NCI-H187 treated with DMSO at 0.1 percent for 48 hours (cell line): Measurements from ENCODE around the gene CENPC.
"Not testable (repeated sequence)": the region's sequence is repeated elsewhere in the genome, so short reads cannot be mapped to it uniquely, and the experiment has no call there.

Experiments used
- DNase-seq: peaks from one replicate; lab custom pipeline; 2025; lab: John Stamatoyannopoulos, UW

Gene CENPC

DNA sequence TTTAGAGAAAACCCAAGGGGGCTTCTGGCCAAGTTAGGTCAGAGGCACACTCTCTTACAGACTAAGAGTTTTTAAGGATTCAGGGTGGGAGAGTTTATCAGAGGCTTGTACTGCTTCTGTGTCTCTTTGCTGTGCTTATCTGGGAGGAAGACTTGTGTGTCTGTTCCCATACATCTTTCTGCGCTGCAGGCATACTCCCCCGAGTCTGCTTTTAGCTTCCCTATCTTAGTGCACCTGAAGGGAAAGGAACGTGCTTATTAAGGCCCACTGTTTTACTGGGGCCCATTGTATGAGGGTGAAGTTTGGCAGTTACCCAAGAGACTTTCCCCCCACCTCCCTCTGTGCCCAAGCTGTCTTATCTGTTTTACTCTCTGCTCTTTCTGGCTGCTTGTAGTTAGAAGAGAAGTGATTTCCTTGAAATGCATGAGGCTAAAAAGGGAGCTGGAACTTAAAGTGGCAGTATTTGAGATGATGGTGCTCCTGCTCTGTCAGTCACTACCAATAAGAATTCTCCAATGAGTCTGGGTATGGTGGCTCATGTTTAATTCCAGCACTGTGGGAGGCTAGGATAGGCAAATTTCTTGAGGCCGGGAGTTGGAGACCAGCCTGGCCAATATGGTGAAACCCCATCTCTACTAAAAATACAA lies 7.0 kb upstream of the CENPC start:
- DNase-seq: not testable (repeated sequence)

DNA sequence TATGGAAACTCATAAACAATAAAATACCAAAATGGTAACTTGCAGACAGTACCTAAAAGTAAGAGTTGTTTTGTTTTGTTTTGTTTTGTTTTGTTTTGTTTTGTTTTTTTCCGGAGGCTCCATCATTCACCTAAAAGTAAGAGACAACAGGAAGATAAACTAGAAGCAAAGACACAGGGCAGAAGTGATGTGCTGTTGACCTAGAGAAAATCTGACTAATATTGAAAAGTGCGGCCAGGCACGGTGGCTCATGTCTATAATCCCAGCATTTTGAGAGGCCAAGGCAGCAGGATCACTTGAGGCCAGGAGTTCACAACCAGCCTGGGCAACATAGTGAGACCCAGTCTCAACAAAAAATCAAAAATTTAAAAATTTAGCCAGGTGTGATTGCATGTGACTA lies 5.6 kb upstream of the CENPC start:
- DNase-seq: no peak

DNA sequence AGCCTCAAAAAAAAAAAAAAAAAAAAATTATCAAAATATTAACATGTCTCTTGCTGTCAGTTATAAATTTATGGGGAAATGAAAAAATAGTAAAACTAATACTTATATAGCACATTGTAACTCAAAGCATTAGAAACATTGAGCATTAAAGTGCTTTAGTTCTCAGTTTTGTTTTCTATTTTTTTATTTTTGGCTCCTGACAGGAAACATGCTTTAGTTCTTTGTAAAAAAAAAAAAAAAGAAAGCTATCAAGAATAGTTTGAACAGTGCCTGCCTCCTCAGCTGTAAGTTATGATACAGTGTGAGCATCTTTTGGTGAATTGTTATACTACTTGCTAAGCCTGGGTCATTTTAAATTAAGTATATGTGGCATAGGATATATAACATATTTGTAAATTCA lies 5.1 kb upstream of the CENPC start:
- DNase-seq: no peak

DNA sequence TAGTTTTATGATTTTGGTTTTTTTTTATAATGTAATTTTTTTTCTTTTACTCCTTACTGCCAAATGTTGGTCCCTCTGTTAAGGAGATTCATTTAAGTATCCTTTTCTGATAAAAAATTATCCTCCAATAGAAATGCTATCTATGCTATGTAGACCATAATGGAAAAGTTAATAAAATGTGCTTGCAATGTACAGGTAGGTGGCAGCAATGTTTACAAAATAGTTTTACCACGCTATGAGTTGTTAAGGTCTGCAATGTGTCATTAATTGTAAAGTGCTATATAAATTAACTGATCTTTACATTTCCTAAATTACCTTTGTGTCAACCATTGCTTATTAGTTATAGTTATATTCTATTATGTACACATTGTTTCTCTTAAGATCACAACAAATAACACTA lies 3.8 kb upstream of the CENPC start:
- DNase-seq: peak; percentile 17

DNA sequence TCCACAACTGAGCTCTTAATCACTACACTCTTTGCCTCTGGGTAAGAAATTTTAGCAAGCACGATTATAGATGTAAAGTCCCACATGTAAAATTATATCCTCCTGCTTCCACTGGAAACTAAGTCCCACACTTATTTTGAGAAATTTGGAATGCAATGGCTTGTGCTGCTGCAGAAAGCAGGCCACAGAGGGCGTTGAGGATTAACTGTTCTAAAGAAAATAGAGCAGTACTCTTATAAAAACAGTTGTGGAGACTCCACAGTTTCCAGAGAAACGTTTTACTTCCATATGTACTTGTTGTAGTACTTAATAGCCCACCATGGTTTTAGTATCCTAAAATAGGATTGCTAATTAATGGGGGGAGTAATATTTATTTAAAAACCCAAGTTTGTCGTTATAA lies 1.7 kb upstream of the CENPC start:
- no peak for DNase-seq

DNA sequence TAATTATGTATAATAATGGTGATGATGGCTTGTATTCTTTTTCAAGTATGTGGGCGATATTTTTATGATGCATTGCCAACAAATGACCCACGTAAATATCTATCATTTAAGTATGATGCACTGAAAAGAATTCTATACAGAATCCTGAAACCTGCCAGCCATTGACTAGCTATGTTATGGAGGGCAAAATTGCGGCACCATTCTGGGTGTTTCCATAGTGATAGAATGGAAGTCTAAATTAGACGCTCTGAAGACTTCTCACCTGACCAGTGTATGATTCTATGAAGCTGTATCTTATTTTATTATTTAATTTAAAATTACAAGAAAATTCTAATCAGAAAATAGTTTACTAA lies 677 bp upstream of the CENPC start:
- DNase-seq: no peak

DNA sequence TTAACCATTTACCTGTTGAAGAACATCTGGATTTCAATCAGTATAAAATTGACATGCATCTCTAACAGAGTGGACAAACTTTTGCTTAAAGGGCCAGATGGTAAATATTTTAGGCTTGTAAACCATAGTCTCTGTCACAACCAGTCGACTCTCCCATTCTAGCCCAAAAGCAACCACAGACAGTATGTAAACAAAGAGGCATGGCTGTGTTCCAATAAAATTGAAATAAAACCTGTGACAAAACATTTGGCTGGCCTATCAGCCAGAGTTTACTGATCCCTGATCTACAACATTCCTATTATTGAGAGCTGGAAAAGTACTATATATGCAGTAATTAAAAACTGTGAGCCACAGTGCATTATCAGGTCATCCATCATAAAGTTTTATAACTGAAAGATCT lies 3.2 kb downstream of the CENPC start:
- DNase-seq: no peak

DNA sequence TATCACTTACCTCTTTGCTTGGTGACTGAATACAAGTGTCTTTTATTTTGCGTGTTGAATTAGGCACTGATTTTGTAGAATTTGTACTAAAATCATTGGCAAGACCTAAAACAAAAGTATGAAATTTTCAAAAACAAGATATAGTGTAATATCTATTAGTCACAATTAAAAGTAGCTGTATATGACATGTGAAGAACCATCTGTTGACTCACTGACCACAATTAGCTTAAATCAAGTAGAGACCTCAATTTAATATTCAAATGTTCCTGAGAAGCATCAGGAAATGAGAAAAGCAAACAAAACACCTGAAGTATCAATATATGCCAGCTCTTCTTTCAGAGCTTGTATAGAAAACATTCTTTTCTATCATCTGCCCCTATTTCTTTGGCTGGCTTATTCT lies 5.5 kb downstream of the CENPC start:
- DNase-seq: no peak

DNA sequence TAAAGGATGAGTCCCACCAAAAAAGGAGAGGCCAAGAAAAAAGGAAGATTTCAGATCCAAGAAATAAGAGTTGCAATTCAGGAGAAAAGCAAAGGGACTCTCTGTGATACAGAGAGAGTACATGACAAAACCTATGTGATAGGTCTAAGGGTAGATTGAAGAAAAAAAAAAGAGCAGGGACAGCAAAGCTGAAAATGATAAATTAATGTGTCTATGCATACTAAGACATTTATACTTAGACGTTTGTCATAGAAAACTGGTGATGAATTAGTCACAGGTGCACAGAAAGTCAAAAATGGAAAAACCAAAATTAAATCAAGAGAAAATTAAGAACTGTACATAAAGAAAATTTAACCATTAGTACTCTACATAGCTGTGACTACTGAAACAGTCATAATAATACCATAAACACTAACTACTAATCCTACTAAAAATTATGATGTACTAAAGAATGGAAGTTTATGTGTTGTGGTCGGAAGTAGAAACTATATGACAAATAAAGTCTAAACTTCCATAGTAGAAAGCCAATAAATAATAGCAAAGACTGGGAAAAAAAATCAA lies 9.9 kb downstream of the CENPC start:
- DNase-seq: no peak

DNA sequence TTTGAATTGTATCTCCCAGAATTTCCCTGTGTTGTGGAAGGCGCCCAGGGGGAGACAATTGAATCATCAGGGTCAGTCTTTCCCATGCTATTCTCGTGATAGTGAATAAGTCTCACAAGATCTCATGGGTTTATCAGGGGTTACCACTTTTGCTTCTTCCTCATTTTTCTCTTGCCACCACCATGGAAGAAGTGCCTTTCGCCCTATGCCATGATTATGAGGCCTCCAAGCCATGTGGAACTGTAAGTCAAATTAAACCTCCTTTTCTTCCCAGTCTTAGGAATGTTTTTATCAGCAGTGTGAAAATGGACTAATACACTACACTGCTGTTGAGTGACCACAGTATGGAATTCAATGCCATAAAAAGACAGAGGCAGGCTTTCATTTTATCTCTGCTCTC lies 12.2 kb downstream of the CENPC start:
- no peak for DNase-seq

DNA sequence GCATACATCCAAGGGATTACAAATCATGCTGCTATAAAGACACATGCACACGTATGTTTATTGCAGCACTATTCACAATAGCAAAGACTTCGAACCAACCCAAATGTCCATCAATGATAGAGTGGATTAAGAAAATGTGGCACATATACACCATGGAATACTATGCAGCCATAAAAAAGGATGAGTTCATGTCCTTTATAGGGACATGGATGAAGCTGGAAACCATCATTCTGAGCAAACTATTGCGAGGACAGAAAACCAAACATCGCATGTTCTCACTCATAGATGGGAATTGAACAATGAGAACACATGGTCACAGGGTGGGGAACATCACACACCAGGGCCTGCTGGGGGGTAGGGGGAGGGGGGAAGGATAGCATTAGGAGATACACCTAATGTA lies 12.9 kb downstream of the CENPC start:
- DNase-seq: not testable (repeated sequence)

DNA sequence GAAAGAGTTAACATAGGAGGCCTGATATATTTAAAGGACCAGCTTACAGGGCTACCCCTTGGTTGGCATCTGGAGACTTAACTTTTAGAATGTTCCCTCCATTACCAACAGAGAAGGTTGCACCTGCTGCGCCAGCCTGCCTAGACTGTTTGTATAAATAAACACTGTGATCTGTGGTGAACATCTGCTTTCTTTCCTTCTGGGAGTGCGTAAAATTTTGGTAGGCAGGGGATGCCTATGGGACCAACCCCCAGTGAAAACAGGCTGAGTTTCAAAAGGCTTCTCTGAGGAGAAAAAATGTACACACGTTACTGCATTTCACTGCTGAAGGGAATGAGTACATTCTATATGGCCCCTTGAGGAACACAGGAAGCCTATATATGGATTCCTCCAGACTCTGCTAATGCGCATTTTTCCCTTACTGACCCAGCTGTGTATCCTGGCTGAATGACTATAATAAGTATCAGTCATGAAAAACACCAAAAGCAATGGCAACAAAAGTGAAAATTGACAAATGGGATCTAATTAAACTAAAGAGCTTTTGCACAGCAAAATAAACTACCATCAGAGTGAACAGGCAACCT lies 13.8 kb downstream of the CENPC start:
- DNase-seq: no peak

DNA sequence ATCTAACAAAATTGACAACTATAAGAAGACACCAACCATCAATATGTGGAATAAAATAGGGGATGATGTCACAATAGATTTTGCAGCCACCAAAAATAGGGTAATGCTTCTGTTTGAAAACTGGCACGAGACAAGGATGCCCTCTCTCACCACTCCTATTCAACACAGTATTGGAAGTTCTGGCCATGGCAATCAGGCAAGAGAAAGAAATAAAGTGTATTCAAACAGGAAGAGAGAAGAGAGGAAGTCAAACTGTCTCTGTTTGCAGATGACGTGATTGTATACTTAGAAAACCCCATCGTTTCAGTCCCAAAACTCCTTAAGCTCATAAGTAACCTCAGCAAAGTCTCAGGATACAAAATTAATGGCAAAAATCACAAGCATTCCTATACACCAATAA lies 21.2 kb downstream of the CENPC start:
- not testable (repeated sequence) for DNase-seq

DNA sequence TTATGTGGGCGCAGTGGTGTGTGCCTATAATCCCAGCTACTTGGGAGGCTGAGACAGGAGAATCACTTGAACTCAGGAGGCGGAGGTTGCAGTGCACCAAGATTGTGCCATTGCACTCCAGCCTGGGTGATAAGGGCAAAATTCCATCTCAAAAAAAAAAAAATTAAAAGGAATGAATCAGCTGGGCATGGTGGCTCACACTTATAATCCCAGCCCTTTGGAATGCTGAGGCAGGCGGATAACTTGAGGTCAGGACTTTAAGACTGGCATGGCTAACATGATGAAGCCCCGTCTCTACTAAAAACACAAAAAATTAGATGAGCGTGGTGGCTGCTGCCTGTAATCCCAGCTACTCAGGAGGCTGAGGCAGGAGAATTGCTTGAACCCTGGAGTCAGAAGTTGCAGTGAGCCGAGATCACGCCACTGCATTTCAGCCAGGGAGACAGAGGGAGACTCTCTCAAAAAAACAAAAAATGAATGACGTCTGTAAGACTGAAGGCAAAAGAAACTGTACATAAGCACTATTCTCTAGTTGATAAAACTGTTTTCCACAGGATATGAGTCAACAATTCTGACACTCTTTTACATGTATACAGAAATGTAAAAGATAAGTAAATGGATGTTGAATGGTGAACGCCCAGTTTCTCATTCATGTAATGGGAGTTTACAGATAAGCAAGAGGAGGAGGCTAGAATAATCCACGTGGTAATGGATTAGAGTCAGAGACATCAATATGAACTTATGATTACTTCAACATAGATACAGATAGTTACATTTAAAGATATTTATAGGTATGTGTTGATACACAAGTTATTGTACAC lies 22.2 kb downstream of the CENPC start:
- DNase-seq: no peak

DNA sequence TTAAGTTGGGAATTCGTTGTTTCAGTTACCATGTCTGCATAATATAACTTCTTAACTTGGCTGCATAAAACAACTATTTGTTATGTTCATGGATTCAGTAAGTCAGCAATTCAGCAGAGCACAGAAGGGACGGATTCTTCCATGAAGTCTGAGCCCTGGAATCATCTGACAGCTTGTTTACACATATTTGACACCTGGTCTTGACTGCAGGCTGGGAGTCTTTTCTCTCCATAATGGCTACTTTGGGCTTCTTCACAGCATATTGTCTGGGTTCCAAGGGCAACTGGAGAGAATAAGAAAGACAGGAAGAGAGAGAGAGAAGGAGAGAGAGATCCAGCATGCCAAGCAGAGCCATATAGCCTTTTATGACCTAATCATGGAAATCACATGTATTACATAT lies 23.1 kb downstream of the CENPC start:
- no peak for DNase-seq

DNA sequence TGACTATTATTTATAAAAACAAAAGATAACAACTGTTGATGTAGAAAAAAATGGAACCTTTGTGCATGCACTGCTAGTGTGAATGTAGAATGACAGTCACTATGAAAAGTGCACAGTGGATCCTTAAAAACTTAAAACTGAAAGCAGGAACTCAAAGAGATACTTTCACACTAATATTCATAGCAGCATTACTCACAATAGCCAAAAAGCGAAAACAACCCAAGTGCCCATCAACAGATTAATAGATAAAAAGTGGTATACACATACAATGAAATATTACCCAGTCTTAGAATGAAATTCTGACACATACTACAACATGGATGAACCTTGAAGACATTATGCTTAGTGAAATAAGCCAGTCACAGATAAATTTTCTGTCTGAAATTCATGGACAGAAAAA lies 23.8 kb downstream of the CENPC start:
- no peak for DNase-seq

DNA sequence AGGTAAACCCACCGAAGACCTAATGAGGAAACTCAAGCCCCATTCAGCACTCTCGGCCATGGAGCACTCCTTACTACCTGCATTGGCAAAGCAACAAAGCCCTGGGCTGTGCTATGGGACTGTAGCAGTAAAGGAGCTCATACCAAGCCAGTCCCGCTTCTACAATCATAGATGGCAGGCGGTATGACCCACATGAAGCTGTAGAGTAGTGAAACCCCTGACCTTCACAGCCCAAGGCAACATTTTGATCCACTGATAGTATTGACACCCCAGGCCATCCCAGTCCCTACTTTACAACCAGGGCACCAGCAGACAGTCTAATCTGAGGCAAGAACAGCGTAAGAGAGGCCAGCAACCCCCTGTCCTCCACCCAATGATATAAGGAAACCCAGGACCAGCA lies 25.2 kb downstream of the CENPC start:
- no peak for DNase-seq

DNA sequence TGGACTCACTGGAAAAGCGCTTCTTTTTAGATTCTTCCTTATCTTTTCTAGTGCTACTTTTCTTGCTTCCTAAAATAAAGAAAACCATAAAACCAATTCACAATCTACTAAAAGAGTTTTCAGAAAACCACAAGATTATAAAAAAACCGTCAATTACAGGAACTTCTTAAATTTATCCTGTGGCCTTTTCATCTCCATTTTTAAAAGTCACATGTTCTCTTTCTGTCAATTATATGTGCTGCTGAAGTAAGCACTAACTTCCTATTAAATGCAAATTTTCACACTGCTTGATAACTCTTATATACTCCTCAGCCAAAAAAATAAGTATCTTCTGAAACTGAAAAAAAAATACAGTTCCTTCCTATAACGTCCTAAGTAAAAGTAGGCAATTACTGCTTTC lies 32.8 kb downstream of the CENPC start:
- DNase-seq: no peak

DNA sequence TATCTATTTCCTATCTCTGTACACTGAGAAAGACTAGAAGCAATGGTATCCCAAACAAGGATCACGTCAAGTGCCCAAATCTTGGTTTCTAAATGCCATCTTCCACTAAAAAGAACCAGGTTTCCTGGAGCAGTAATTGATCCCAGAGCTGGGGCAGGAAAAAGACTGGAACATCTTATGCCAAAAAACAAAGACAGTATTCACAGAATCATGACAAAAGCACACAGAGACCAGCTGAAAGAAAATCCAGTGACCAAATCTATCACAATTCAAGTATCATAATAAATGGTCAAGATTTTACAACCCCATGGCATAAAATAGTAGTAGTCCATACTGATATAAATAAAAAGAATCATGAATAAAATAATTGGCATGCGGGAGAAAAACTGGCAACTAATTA lies 44.9 kb downstream of the CENPC start:
- no peak for DNase-seq

DNA sequence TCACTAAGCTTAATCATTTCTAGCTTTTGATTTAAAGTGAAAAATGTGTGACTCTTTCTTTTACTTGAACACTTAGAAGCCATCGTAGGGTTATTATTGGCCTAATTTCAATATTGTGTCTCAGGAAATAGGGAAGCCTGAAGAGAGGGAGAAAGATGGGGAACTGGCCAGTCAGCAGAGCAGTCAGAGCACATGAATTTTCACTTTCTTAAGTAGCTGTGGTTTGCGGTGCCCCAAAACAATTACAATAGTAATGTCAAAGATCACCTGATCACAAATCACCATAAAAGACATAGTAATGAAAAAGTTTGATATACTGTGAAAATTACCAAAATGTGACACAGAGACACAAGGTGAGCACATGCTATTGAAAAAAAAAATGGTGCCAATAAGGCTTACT lies 45.5 kb downstream of the CENPC start:
- no peak for DNase-seq

DNA sequence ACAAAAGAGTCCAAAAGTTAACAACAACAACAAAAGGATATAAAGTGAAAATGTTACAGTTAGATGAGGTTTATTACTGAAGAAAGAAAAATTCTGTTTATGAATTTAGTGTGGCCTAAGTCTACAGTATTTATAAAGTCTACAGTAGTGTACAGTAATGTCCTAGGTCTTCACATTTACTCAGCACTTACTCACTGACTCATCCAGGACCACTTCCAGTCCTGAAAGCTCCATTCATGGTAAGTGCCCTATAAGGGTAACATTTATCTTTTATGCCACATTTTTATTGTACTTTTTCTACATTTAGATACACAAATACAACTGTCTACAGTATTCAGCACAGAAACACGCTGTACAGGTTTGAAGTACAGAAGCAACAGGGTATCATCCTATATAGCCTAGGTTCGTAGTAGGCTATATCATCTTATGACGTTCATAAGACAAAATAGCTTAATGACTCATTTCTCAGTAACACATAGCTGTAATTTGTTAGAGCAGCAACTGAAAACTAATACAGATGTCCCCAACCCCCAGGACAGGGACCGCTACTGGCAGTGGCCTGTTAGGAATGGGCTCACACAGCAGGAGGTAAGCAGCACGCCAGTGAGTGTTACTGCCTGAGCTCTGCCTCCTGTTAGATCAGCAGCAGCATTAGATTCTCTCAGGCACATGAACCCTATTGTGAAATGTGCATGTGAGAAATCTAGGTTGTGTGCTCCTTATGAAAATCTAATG lies 61.3 kb downstream of the CENPC start:
- no peak for DNase-seq

DNA sequence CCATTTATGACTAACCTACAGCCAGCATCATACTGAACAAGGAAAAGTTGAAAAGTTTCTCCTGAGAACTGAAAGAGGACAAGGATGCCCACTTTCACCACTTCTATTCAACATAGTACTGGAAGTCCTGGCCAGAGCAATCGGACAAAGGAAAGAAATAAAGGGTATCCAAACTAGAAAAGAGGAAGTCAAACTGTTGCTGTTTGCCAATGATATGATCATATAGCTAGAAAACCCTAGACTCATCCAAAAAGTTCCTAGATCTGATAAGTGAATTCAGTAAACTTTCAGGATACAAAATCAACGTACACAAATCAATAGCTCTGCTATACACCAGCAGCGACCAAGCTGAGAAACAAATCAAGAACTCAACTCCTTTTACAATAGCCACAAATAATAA lies 64.5 kb downstream of the CENPC start:
- DNase-seq: no peak

DNA sequence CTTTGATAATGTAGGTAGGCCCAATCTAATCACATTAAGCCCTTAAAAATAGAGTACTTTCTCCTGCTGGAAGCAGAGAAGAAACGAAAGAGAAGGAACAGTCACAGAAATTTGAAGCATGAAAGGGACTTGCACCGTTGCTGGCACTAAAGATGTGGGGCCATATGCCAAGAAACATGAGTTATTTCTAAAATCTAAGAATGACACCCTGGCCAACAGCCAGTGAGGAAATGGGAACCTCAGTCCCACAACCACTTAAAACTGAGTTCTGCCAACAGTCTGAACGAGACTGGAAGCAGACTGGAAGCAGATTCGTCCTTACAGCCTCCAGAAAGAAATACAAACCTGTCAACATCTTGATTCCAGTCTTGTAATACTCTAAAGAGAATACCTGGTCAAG lies 70.1 kb downstream of the CENPC start:
- no peak for DNase-seq
